H1 (cell line): ENCODE results near the gene PSMB3.

Source experiments
- EZH2 ChIP-seq: fragments of 200-600 bp; sonication (generic); IDR thresholded peaks from 2 replicates; pipeline ENCODE4 v1.7.1; 2012; ENCODE audit warnings: low read depth, mild to moderate bottlenecking, moderate library complexity, low read length, inconsistent platforms; ENCODE audit not compliant: severe bottlenecking
- KDM5A ChIP-seq: fragments of 200-600 bp; IDR thresholded peaks from 2 replicates; pipeline ENCODE4 v1.7.1; 2012; ENCODE audit warnings: mild to moderate bottlenecking, low read length, inconsistent platforms, mixed read lengths
- MAX ChIP-seq: IDR thresholded peaks from 2 replicates; pipeline ENCODE4 v1.6.1; 2012; ENCODE audit warnings: inconsistent platforms
- POLR2A ChIP-seq, 2 experiments: IDR thresholded peaks; 1 replicate in 1 of 2; 2 replicates in 1 of 2; pipeline ENCODE4 v1.6.1; 2011; ENCODE audit warnings: low read depth in 2 of 2, low read length in 2 of 2, mild to moderate bottlenecking in 2 of 2; ENCODE audit errors: control extremely low read depth in 1 of 2

- TF ChIP-seq KDM5A (no peak), MAX (no peak), POLR2A (IDR thresholded peaks at IDR 0.05; ENCODE audit: control extremely low read depth in 1 of 2, low read depth in 2 of 2, low read length in 2 of 2) (no peak; a peak in 1 of 3 replicates), EZH2 (no peak)
Observed at GRCh38 chr17:38739305-38739704, 13.2 kb upstream of the PSMB3 start.
